H9 (cell line): ENCODE measurements around the gene OR2H2. TPM values are rescaled to one million over a fixed set of nuclear protein-coding genes. Genes with fewer than 3 reads are reported as not detected.

Experiments
- DNase-seq: peaks from one replicate; pipeline ENCODE4 v3.0.0-alpha.2; 2017
- H2AFZ ChIP-seq: one replicate; pipeline ENCODE4 v1.6.1; 2013; ENCODE audit warnings: mild to moderate bottlenecking, low read length, control low read depth, moderate library complexity
- H2AK5ac ChIP-seq: 2 replicates; pipeline ENCODE4 v1.6.1; 2013; ENCODE audit warnings: low read length, control low read depth, mixed read lengths; ENCODE audit not compliant: insufficient read length
- H2BK120ac ChIP-seq: one replicate; pipeline ENCODE4 v1.6.1; 2013; ENCODE audit warnings: low read depth, mild to moderate bottlenecking, low read length, control low read depth, inconsistent platforms; ENCODE audit not compliant: poor library complexity, severe bottlenecking
- H2BK12ac ChIP-seq: 2 replicates; pipeline ENCODE4 v1.6.1; 2013; ENCODE audit warnings: low read length, control low read depth, mixed read lengths, low read depth; ENCODE audit not compliant: insufficient read length
- H2BK15ac ChIP-seq: 2 replicates; pipeline ENCODE4 v1.6.1; 2013; ENCODE audit warnings: low read depth, low read length, control low read depth
- H2BK20ac ChIP-seq: one replicate; pipeline ENCODE4 v1.6.1; 2013; ENCODE audit warnings: low read depth, mild to moderate bottlenecking, low read length, control low read depth, inconsistent platforms; ENCODE audit not compliant: poor library complexity, severe bottlenecking
- H2BK5ac ChIP-seq: 2 replicates; pipeline ENCODE4 v1.6.1; 2013; ENCODE audit warnings: low read length, control low read depth, mixed read lengths; ENCODE audit not compliant: insufficient read length
- H3K14ac ChIP-seq: 2 replicates; pipeline ENCODE4 v1.6.1; 2013; ENCODE audit warnings: low read length, control low read depth; ENCODE audit not compliant: insufficient read depth
- H3K18ac ChIP-seq: 2 replicates; pipeline ENCODE4 v1.6.1; 2013; ENCODE audit warnings: low read depth, mild to moderate bottlenecking, mixed read lengths, low read length, control low read depth; ENCODE audit not compliant: insufficient read length
- H3K23ac ChIP-seq: 2 replicates; pipeline ENCODE4 v1.6.1; 2013; ENCODE audit warnings: low read length, control low read depth, mixed read lengths, low read depth; ENCODE audit not compliant: insufficient read length
- H3K23me2 ChIP-seq: 2 replicates; pipeline ENCODE4 v1.6.1; 2013; ENCODE audit warnings: low read depth, mild to moderate bottlenecking, mixed read lengths, low read length, control low read depth; ENCODE audit not compliant: insufficient read length, poor library complexity, severe bottlenecking
- H3K27ac ChIP-seq: 2 replicates; pipeline ENCODE4 v1.5.1; 2013; ENCODE audit warnings: low read length, control low read depth, mixed read lengths, low read depth; ENCODE audit not compliant: insufficient read length
- H3K27me3 ChIP-seq: 2 replicates; pipeline ENCODE4 v1.6.1; 2013; ENCODE audit warnings: low read length, control low read depth, inconsistent platforms; ENCODE audit not compliant: insufficient read depth
- H3K4ac ChIP-seq: 2 replicates; pipeline ENCODE4 v1.6.1; 2013; ENCODE audit warnings: low read depth, mild to moderate bottlenecking, control low read depth, inconsistent platforms, low read length, moderate library complexity
- H3K4me1 ChIP-seq: 2 replicates; pipeline ENCODE4 v1.6.1; 2013; ENCODE audit warnings: low read length, control low read depth, inconsistent platforms; ENCODE audit not compliant: insufficient read depth
- H3K4me2 ChIP-seq: 2 replicates; pipeline ENCODE4 v1.6.1; 2013; ENCODE audit warnings: low read length, control low read depth, mixed read lengths; ENCODE audit not compliant: insufficient read length, insufficient read depth
- H3K56ac ChIP-seq: 2 replicates; pipeline ENCODE4 v1.6.1; 2013; ENCODE audit warnings: low read depth, mild to moderate bottlenecking, mixed read lengths, low read length, control low read depth; ENCODE audit not compliant: insufficient read length
- H3K79me1 ChIP-seq: 2 replicates; pipeline ENCODE4 v1.6.1; 2013; ENCODE audit warnings: low read depth, mild to moderate bottlenecking, moderate library complexity, low read length, control low read depth, inconsistent platforms; ENCODE audit not compliant: insufficient read depth, poor library complexity, severe bottlenecking
- H3K79me2 ChIP-seq: 2 replicates; pipeline ENCODE4 v1.6.1; 2013; ENCODE audit warnings: low read length, control low read depth, inconsistent platforms; ENCODE audit not compliant: insufficient read depth
- H3K9ac ChIP-seq: 2 replicates; pipeline ENCODE4 v1.6.1; 2013; ENCODE audit warnings: low read length, control low read depth, mixed read lengths; ENCODE audit not compliant: insufficient read length; ENCODE audit errors: extremely low read depth
- H3K9me3 ChIP-seq: one replicate; pipeline ENCODE4 v1.6.1; 2013; ENCODE audit warnings: low read depth, low read length, inconsistent platforms; ENCODE audit not compliant: control insufficient read depth
- H3T11ph ChIP-seq: one replicate; pipeline ENCODE4 v1.6.1; 2013; ENCODE audit warnings: mild to moderate bottlenecking, low read length, control low read depth, inconsistent platforms
- H4K20me1 ChIP-seq: one replicate; pipeline ENCODE4 v1.6.1; 2013; ENCODE audit not compliant: control insufficient read depth, insufficient read length, insufficient read depth
- H4K5ac ChIP-seq: 2 replicates; pipeline ENCODE4 v1.6.1; 2013; ENCODE audit warnings: low read depth, mild to moderate bottlenecking, mixed read lengths, low read length, control low read depth; ENCODE audit not compliant: insufficient read length
- H4K8ac ChIP-seq: replicated peaks from 2 replicates; pipeline ENCODE4 v1.6.1; 2013; ENCODE audit warnings: low read length, control low read depth, mixed read lengths, low read depth; ENCODE audit not compliant: insufficient read length
- H4K91ac ChIP-seq: 2 replicates; pipeline ENCODE4 v1.6.1; 2013; ENCODE audit warnings: low read depth, mild to moderate bottlenecking, moderate library complexity, mixed read lengths, low read length, control low read depth; ENCODE audit not compliant: insufficient read length
- H3K27ac Mint-ChIP-seq, 3 experiments: 2 replicates in 2 of 3; 3 replicates in 1 of 3; pipeline ENCODE4 v1.8.0; 2020 to 2021; ENCODE audit warnings: mixed read lengths in 3 of 3, mild to moderate bottlenecking in 1 of 3, moderate library complexity in 1 of 3
- H3K27me3 Mint-ChIP-seq: 2 replicates; pipeline ENCODE4 v1.8.0; 2021; ENCODE audit warnings: low read depth, mild to moderate bottlenecking, moderate library complexity, mixed read lengths
- H3K36me3 Mint-ChIP-seq, 3 experiments: 2 replicates in 2 of 3; 3 replicates in 1 of 3; pipeline ENCODE4 v1.8.0; 2020 to 2021; ENCODE audit warnings: low read depth in 3 of 3, mixed read lengths in 3 of 3; ENCODE audit not compliant: insufficient read depth in 1 of 3
- H3K4me1 Mint-ChIP-seq, 2 experiments: 2 replicates each; pipeline ENCODE4 v1.8.0; 2020; ENCODE audit warnings: mixed read lengths in 2 of 2
- H3K4me3 Mint-ChIP-seq, 2 experiments: 2 replicates in 1 of 2; 3 replicates in 1 of 2; pipeline ENCODE4 v1.8.0; 2020 to 2021; ENCODE audit warnings: mild to moderate bottlenecking in 2 of 2, mixed read lengths in 2 of 2, moderate library complexity in 1 of 2
- H3K9me3 Mint-ChIP-seq, 2 experiments: 2 replicates in 1 of 2; 3 replicates in 1 of 2; pipeline ENCODE4 v1.8.0; 2020; ENCODE audit warnings: mild to moderate bottlenecking in 2 of 2, mixed read lengths in 2 of 2, moderate library complexity in 1 of 2
- CTCF ChIP-seq: fragments of 200-600 bp; sonication (generic); conservative IDR thresholded peaks from 3 replicates; pipeline ENCODE4 v1.8.0; 2021; ENCODE audit warnings: antibody characterized with exemption, mild to moderate bottlenecking
- WGBS: extraction: QIAGEN DNeasy Blood & Tissue Kit; methylation state at CpG from one replicate; pipeline ENCODE4 v1.1.7; 2013; ENCODE audit warnings: missing lambda C conversion rate, low lambda C conversion rate, mixed read lengths; ENCODE audit not compliant: insufficient read length; ENCODE audit errors: extremely low coverage; 5-methylcytosine and 5-hydroxymethylcytosine counted together
- total RNA-seq: library from RNA; stranded (reverse); gene quantifications from 2 replicates; pipeline ENCODE4 v1.2.1, GENCODE V29; 2021

The OR2H2 gene
- total RNA-seq, 1 experiment from 2014 or later, result not detected

GRCh38 chr6:29620630-29621029 is 35.7 kb downstream of the OR2H2 start:
- no peaks in the 10 kb centered on the region; the same call in 1 of the 2 replicates for H3K79me2 ChIP-seq
- no peak overlapping the region for H2AK5ac ChIP-seq
- H2BK5ac ChIP-seq, result no peak overlapping the region
- no peak overlapping the region for H3K18ac ChIP-seq
- no peak for DNase-seq
- H3K4ac ChIP-seq, result no peak overlapping the region
- no peaks in the 10 kb centered on the region for H3K79me1 ChIP-seq
- H3K14ac ChIP-seq, result no peak overlapping the region
- H3K9me3 Mint-ChIP-seq, result no peaks in the 10 kb centered on the region
- H3K4me2 ChIP-seq, result no peak overlapping the region
- no peak overlapping the region for H2AFZ ChIP-seq
- peaks cover 62 to 89% (median 67%) of the 10 kb centered on the region in 3 experiments for H3K36me3 Mint-ChIP-seq
- H3K9me3 ChIP-seq, result no peaks in the 10 kb centered on the region
- no peak overlapping the region for H3K4me3 Mint-ChIP-seq
- H3K27me3 ChIP-seq, result no peaks in the 10 kb centered on the region
- H4K20me1 ChIP-seq, result no peaks in the 10 kb centered on the region
- H3K56ac ChIP-seq, result no peak overlapping the region
- no peak overlapping the region for H3K9ac ChIP-seq
- H3T11ph ChIP-seq, result no peak overlapping the region
- H2BK12ac ChIP-seq, result no peak overlapping the region
- no peak overlapping the region for H2BK15ac ChIP-seq
- no CpG with 5 or more reads among the region's 4 CpGs for WGBS
- H4K5ac ChIP-seq, result no peak overlapping the region
- H3K23me2 ChIP-seq, result peaks cover 3% of the 10 kb centered on the region
- no peak overlapping the region for H2BK120ac ChIP-seq
- no peaks in the 10 kb centered on the region for H3K27me3 Mint-ChIP-seq
- no peak overlapping the region for H4K8ac ChIP-seq
- H3K27ac Mint-ChIP-seq, result peak overlapping the region in 1 of 3 experiments; percentile 87; a peak in 1 of 7 replicates
- H3K4me1 Mint-ChIP-seq, result peaks cover 37 to 55% of the 10 kb centered on the region in 2 experiments
- H3K27ac ChIP-seq, result no peak overlapping the region
- no peak overlapping the region for H3K23ac ChIP-seq
- no peak overlapping the region for H4K91ac ChIP-seq
- H3K4me1 ChIP-seq, result peaks cover 16% of the 10 kb centered on the region; the same call in 1 of the 2 replicates
- TF ChIP-seq CTCF, result no peak
- no peak overlapping the region for H2BK20ac ChIP-seq
